Stimulated activated CD4-positive, alpha-beta T cell treated with anti-CD3 and anti-CD28 coated beads, TNF-alpha, amount 100 ng/mL, for 24 hours (primary cell): ENCODE measurements around the gene TNFRSF12A.

ENCODE experiments used
- DNase-seq, 3 experiments: peaks; one replicate each; pipeline ENCODE4 v3.0.0-alpha.2; 2020; ENCODE audit warnings: low read depth in 3 of 3

Gene TNFRSF12A

DNA sequence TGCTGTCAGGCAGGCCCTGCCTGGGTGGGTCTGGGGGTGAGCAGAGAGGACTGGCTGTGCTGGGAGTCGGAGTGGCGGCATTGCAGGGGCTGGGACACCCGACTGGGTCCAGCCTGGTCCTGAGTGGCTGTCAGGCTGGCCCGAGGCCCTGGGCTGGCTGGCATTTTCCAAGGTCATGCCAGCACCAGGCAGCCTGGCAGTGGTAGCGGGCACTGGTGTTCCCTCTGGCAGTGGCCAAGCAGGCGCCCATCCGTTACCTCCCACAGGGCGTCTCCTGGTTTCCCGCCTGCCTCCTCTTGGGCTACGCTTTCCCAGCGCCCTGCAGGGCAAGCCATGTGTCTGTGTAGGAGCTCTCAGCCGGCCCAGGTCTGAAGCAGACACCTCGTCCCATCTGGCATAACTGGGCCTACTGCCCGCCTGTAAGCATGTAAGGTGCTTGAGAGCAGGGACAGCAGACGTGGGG is 34.2 kb upstream of the TNFRSF12A start:
- DNase-seq, result no peak

- no peak for DNase-seq
Measured at GRCh38 chr16:2986623-2987188, 33.5 kb upstream of the TNFRSF12A start.

DNA sequence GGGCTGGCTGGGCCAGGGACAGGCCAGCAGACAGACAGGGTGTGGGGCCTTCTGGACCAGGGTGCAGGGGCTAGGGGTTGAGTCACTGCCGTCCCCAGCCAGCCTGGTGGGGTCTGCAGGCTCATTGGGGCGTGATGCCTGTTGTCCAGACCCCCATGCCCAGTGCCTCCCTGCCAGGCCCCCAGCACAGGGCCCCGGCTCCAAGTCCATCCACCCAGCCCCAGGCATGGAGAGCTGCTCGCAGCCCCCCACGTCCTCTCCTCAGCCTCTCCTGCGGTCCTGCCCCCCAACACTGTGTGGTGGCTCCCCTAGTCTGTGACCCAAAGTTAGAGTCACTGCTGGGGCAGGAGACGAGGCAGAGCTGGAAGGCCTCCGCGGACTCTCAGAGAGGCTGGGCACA is 32.9 kb upstream of the TNFRSF12A start:
- DNase-seq, result no peak

GRCh38 chr16:2987833-2988232 is 32.3 kb upstream of the TNFRSF12A start:
- DNase-seq, result no peak

DNA sequence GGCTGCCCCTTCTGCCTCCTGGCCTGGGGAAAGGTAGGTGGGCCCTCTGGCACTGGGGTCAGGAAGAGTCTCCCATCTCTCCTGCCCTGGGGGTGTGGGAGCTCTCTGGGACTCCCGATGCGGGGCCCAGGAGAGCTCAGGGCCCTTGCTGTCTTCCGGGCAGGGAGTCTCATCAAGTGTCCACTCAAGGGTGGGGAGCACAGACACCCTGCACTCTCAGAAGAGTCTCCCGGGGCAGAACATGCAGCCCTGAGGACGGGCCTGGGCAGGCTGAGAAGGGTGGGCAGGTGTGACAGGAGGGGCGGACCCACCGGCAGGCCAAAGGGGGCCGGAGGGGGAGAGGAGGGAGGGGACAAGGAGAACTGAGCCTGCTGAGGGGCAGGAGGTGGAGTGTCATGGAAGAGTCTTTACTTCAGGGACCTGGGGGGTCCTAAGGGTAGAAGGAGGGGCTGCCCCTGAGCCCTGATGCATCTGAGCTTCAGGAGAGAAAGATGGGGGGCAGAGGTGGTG is 31.5 kb upstream of the TNFRSF12A start:
- DNase-seq, result no peak

- no peak for DNase-seq
Measured at GRCh38 chr16:2990891-2991290, 29.3 kb upstream of the TNFRSF12A start.

DNA sequence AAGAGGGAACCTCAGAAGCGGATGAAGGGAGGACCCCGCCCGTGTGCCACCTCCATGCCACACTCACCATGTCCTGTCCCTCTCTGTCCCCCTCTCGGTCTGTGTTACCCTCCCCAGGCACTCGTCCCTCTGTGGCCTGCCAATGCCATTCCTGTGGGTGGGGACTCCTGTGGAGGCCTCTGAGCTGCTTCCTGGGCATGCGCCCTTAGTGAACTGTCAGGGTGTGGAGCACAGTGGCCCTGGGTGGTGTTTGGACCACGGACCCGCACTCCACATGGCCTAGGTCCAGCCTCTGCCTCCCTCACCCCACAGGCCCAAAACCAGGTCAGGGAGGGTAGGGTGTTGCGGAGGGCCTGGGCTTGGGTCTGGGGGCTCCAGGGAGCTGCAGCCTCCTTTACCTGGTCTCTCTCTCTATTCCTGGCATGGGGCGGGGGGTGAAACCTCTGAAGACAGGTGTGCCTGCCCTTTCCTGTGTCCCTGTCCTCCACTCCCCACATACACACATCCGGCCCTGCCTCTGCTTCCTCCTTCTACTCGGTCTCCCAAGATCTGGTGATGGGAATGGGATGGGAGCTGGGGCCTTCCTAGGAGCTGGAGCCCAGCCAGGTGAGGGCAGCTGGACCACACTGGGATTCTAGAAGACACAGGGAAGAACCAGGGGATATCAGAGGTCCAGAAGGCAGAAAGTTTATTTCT is 28.5 kb upstream of the TNFRSF12A start:
- no peak for DNase-seq

GRCh38 chr16:2992383-2993081 is 27.6 kb upstream of the TNFRSF12A start:
- no peak for DNase-seq

DNA sequence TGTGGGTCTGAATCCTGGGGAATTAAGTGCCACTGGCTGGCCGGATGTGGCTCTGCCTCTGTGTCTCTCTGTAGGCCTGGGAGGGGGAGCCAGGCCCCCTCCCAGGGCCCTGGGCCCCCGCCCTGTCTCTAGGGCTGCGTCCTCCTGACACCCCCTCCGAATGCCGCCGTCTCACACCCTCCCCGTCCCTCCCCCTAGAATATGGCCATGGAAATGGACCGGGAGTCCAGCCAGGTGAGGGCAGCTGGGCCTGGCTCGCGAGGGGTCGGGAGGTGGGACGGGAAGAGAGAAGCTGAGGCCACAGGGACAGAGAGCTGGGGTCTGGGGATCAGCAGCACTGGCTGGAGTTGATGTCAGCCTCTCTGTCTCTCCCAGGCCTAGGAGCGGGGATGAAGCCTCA is 23.9 kb upstream of the TNFRSF12A start:
- no peak for DNase-seq

GRCh38 chr16:2999929-3000328 is 20.2 kb upstream of the TNFRSF12A start:
- no peak for DNase-seq

DNA sequence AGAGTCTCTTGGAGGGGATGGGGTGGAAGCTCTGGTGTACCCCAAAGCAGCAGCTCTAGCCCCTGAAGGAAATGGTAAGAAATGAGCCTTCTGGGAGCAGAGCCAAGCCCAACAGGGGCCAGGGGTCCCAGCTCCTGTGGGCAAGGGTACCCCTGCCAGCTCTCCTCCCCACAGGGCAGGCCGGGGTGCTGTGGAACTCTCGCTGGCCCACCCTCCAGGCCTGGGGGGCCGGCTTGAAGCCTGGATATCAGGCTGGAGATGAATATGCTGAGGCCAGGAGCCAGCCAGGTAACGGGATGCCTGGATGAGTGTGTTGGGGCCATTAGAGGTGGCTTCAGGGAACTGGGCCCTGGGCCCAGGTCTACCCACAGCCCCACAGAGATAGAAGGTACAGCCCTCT is 19.6 kb upstream of the TNFRSF12A start:
- no peak for DNase-seq

GRCh38 chr16:3001316-3001715 is 18.9 kb upstream of the TNFRSF12A start:
- no peak for DNase-seq

- peak; percentile 92 to 97 (median 93) for DNase-seq
Measured at GRCh38 chr16:3003582-3004270, 16.4 kb upstream of the TNFRSF12A start.

DNA sequence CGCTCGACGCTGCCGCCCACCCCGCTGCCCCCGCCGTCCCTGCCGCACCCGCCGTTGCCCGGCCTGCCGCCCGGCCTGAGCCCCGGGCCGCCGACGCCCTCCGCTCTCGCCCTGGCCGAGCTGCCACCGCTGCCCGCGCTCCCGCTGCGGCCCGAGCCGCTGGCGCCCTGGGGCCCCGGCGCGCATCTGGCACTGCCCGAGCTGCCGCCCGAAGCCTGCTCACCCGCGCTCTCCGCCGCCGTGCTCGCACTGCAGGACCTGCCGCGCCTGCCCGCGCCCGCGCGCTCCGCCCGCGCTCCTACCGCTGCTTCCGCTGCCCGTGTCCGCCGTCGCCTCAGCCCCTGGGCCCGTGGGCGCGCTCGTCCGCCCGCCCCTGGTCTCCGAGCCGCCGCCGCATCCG is 15.8 kb upstream of the TNFRSF12A start:
- no peak for DNase-seq

DNA sequence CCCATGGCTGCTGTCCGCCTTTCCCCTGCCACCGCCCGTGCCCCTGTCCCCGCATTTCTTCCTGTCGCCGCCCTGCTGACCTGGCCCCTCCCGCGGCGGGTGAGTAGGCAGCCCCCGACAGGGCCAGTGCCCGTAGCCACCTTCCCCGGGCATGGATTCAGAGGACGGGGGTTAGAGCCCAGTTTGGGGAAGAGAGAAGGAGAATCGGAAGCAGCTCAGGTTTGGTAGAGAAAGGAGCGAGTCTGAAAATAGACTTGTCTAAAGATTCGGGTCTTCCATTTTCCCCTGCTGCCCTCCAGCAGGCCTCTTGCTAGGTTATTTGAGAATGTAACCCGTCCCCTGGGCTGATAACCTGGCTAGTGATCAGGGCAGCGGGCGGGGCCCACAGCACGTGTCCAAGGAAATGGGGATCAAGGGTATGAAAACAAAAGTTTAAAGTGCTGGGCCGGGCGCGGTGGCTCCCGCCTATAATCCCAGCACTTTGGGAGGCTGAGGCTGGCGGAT is 15.3 kb upstream of the TNFRSF12A start:
- DNase-seq, result no peak

GRCh38 chr16:3007059-3007956 is 12.9 kb upstream of the TNFRSF12A start:
- no peak for DNase-seq

- no peak for DNase-seq
Measured at GRCh38 chr16:3007957-3008689, 12.0 kb upstream of the TNFRSF12A start.

GRCh38 chr16:3008690-3009037 is 11.5 kb upstream of the TNFRSF12A start:
- no peak for DNase-seq

- DNase-seq, result no peak
Measured at GRCh38 chr16:3009568-3010390, 10.4 kb upstream of the TNFRSF12A start.

GRCh38 chr16:3010510-3010909 is 9.7 kb upstream of the TNFRSF12A start:
- DNase-seq, result no peak
